ENCODE measurements around the gene SMYD3.

DNA sequence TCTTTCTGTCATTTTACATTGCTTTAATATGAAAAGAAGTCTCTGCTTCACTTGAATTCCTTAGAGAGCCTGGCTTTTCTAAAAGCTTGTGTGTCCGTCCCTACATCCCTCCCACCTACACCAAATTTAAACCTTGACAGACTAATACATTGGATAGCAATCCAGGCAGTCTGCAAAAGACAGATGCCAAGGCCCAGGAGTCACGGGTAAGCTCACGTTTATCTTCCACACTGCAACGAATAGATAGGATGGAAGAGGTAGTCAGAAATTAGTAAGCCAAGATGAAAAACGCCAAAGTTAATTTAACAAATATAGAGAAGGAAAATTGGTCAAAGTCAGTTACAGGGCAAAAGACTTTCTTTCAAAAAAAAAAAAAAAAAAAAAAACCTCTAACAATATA, 338.1 kb downstream of the SMYD3 start:
- TF ChIP-seq, protein P1, sequence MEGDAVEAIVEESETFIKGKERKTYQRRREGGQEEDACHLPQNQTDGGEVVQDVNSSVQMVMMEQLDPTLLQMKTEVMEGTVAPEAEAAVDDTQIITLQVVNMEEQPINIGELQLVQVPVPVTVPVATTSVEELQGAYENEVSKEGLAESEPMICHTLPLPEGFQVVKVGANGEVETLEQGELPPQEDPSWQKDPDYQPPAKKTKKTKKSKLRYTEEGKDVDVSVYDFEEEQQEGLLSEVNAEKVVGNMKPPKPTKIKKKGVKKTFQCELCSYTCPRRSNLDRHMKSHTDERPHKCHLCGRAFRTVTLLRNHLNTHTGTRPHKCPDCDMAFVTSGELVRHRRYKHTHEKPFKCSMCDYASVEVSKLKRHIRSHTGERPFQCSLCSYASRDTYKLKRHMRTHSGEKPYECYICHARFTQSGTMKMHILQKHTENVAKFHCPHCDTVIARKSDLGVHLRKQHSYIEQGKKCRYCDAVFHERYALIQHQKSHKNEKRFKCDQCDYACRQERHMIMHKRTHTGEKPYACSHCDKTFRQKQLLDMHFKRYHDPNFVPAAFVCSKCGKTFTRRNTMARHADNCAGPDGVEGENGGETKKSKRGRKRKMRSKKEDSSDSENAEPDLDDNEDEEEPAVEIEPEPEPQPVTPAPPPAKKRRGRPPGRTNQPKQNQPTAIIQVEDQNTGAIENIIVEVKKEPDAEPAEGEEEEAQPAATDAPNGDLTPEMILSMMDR (IDR thresholded peaks at IDR 0.05), result no peak
- TF ChIP-seq POLR2A (IDR thresholded peaks at IDR 0.05) (no peak), EP300 (IDR thresholded peaks at IDR 0.05) (no peak)
